ENCODE measurements around the gene TMX4. TPM values are rescaled to one million over a fixed set of nuclear protein-coding genes. Genes with fewer than 3 reads are reported as not detected.
A peak's percentile ranks its signal among the peaks of the same experiment; 100 is the strongest.

Gene TMX4
- total RNA-seq, 2 donors from 2014 or later, result 57.0 to 236 TPM

GRCh38 chr20:8061861-8062518 is 42.4 kb upstream of the TMX4 start:
- H3K36me3 ChIP-seq, result no peaks in the 10 kb centered on the region
- H3K4me3 ChIP-seq, result no peak overlapping the region
- H3K27ac ChIP-seq, result peak overlapping the region in 1 of 2 donors; percentile 0
- H3K9me3 ChIP-seq, result no peaks in the 10 kb centered on the region
- no peaks in the 10 kb centered on the region for H3K4me1 ChIP-seq (replicated peaks)
- no peak for DNase-seq (ENCODE audit: low spot score)
- TF ChIP-seq POLR2AphosphoS5 (IDR thresholded peaks at IDR 0.05) (no peak), POLR2A (IDR thresholded peaks at IDR 0.05) (no peak), CTCF (IDR thresholded peaks at IDR 0.05) (no peak)
- no peaks in the 10 kb centered on the region for H3K27me3 ChIP-seq (replicated peaks; ENCODE audit: insufficient read depth)
- intact Hi-C loops (cut with DNase I), result no loop called here
- WGBS, result 52% methylated on average over 5 of the region's 5 CpGs

DNA sequence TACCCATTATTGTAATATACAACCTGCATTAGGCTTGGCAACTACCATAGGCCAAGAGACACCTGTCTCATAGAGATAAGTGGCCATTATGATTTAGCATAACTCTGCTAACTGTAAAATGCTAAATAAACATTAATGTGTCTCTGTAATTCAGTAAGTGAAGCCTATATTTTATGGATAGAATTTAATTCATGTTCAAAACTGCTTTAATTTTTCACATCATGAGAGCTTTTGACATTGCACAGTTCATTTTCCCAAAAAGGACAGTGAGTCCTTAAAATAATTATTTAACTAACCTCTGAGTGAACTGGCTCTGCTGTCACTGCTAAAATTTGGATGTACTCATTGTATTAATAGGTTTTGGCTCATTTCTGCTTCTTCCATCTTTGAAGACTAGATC is 41.4 kb upstream of the TMX4 start:
- Histone ChIP-seq H3K9me3 (no peaks in the 10 kb centered on the region), H3K36me3 (no peaks in the 10 kb centered on the region), H3K27ac (peak overlapping the region in 1 of 2 donors; percentile 27), H3K27me3 (replicated peaks; ENCODE audit: insufficient read depth) (no peaks in the 10 kb centered on the region), H3K4me3 (no peak overlapping the region), H3K4me1 (replicated peaks) (no peaks in the 10 kb centered on the region)
- TF ChIP-seq POLR2A (IDR thresholded peaks at IDR 0.05) (no peak), CTCF (IDR thresholded peaks at IDR 0.05) (no peak), POLR2AphosphoS5 (IDR thresholded peaks at IDR 0.05) (no peak)
- intact Hi-C loops (cut with DNase I), result no loop called here
- DNase-seq (ENCODE audit: low spot score), result no peak

GRCh38 chr20:8057871-8058270 is 38.3 kb upstream of the TMX4 start:
- Histone ChIP-seq H3K36me3 (no peaks in the 10 kb centered on the region), H3K27me3 (replicated peaks; ENCODE audit: insufficient read depth) (no peaks in the 10 kb centered on the region), H3K4me3 (no peak overlapping the region), H3K27ac (no peak overlapping the region), H3K9me3 (no peaks in the 10 kb centered on the region), H3K4me1 (replicated peaks) (no peaks in the 10 kb centered on the region)
- no peak for DNase-seq (ENCODE audit: low spot score)
- TF ChIP-seq POLR2AphosphoS5 (IDR thresholded peaks at IDR 0.05) (no peak), CTCF (IDR thresholded peaks at IDR 0.05) (no peak), POLR2A (IDR thresholded peaks at IDR 0.05) (no peak)
- intact Hi-C loops (cut with DNase I), result no loop called here
- 74% methylated on average over 3 of the region's 3 CpGs for WGBS

DNA sequence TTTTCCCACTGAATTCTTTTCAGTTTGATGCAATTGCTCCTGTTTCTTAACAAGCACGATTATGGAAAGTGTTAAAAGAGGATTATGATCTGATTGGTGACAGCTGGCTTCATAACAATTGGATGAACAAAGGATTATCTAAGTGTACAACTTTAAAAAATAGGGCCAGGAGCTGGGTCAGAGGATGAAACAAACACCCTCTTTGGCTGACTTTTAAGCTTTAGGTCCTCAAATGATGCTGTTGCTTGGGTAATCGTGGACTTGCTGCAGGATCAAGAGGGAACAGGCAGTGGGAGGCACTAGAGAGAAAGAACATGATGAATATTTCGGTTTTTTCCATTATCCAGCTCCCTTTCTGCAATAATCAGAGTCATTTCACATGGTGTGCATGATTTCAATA is 35.5 kb upstream of the TMX4 start:
- Histone ChIP-seq H3K27me3 (replicated peaks; ENCODE audit: insufficient read depth) (no peaks in the 10 kb centered on the region), H3K27ac (no peak overlapping the region), H3K4me3 (no peak overlapping the region), H3K36me3 (no peaks in the 10 kb centered on the region), H3K4me1 (replicated peaks) (no peaks in the 10 kb centered on the region), H3K9me3 (no peaks in the 10 kb centered on the region)
- no peak for DNase-seq (ENCODE audit: low spot score)
- TF ChIP-seq POLR2A (IDR thresholded peaks at IDR 0.05), result no peak
- no peak for TF ChIP-seq CTCF (IDR thresholded peaks at IDR 0.05)
- no peak for TF ChIP-seq POLR2AphosphoS5 (IDR thresholded peaks at IDR 0.05)
- intact Hi-C loops (cut with DNase I), result no loop called here
- WGBS, result 69% methylated on average over 3 of the region's 3 CpGs

- intact Hi-C loops (cut with DNase I), result no loop called here
- no peaks in the 10 kb centered on the region for H3K4me1 ChIP-seq (replicated peaks)
- no peak overlapping the region for H3K27ac ChIP-seq
- H3K9me3 ChIP-seq, result no peaks in the 10 kb centered on the region
- H3K4me3 ChIP-seq, result no peak overlapping the region
- no peak for DNase-seq (ENCODE audit: low spot score)
- no peaks in the 10 kb centered on the region for H3K36me3 ChIP-seq
- no peaks in the 10 kb centered on the region for H3K27me3 ChIP-seq (replicated peaks; ENCODE audit: insufficient read depth)
- TF ChIP-seq POLR2AphosphoS5 (IDR thresholded peaks at IDR 0.05) (no peak), POLR2A (IDR thresholded peaks at IDR 0.05) (no peak), CTCF (IDR thresholded peaks at IDR 0.05) (no peak)
- WGBS, result 84% methylated on average over 10 of the region's 10 CpGs
Measured at GRCh38 chr20:8050157-8050837, 30.7 kb upstream of the TMX4 start.

All from prostate gland (tissue), 2 donors.